Ishikawa (cell line): ENCODE results near the gene TRPM3.

Source experiments
- CEBPB ChIP-seq: IDR thresholded peaks from 2 replicates; pipeline ENCODE4 v1.6.1; 2012
- CREB1 ChIP-seq: IDR thresholded peaks from 2 replicates; pipeline ENCODE4 v1.6.1; 2012; ENCODE audit warnings: low read depth
- EGR1 ChIP-seq: IDR thresholded peaks from 2 replicates; pipeline ENCODE4 v1.6.1; 2012
- EP300 ChIP-seq: IDR thresholded peaks from 2 replicates; pipeline ENCODE4 v1.6.1; 2012; ENCODE audit warnings: borderline replicate concordance
- FOXM1 ChIP-seq: IDR thresholded peaks from 2 replicates; pipeline ENCODE4 v1.6.1; 2012; ENCODE audit warnings: low read depth, borderline replicate concordance
- MAX ChIP-seq: IDR thresholded peaks from 2 replicates; pipeline ENCODE4 v1.6.1; 2012
- NFIC ChIP-seq: IDR thresholded peaks from 2 replicates; pipeline ENCODE4 v1.6.1; 2012
- RAD21 ChIP-seq: IDR thresholded peaks from 2 replicates; pipeline ENCODE4 v1.6.1; 2012; ENCODE audit warnings: low read depth
- REST ChIP-seq: IDR thresholded peaks from 2 replicates; pipeline ENCODE4 v1.6.1; 2012; ENCODE audit warnings: low read depth, mild to moderate bottlenecking
- TAF1 ChIP-seq: IDR thresholded peaks from 2 replicates; pipeline ENCODE4 v1.6.1; 2012; ENCODE audit warnings: low read depth, mild to moderate bottlenecking
- TCF12 ChIP-seq: IDR thresholded peaks from 2 replicates; pipeline ENCODE4 v1.6.1; 2012; ENCODE audit warnings: low read depth
- TEAD4 ChIP-seq: IDR thresholded peaks from 2 replicates; pipeline ENCODE4 v1.6.1; 2012
- USF1 ChIP-seq: IDR thresholded peaks from 2 replicates; pipeline ENCODE4 v1.6.1; 2012
- YY1 ChIP-seq: IDR thresholded peaks from 2 replicates; pipeline ENCODE4 v1.6.1; 2012; ENCODE audit warnings: low read depth
- ZBTB7A ChIP-seq: IDR thresholded peaks from 2 replicates; pipeline ENCODE4 v1.6.1; 2012; ENCODE audit warnings: low read depth

The TRPM3 gene

GRCh38 chr9:70597886-70598285 is 523.5 kb downstream of the TRPM3 start:
- TF ChIP-seq FOXM1 (no peak), ZBTB7A (no peak), EGR1 (no peak), YY1 (no peak), CEBPB (no peak), NFIC (no peak), CREB1 (no peak), USF1 (no peak), RAD21 (no peak), TCF12 (no peak), TAF1 (no peak)

- no peak for TF ChIP-seq CREB1
- TF ChIP-seq RAD21, result no peak
- TF ChIP-seq USF1, result no peak
- no peak for TF ChIP-seq TAF1
Observed at GRCh38 chr9:70595211-70595610, 526.2 kb downstream of the TRPM3 start.

- TF ChIP-seq TAF1 (no peak), ZBTB7A (no peak)
Observed at GRCh38 chr9:70594386-70594944, 527.0 kb downstream of the TRPM3 start.

GRCh38 chr9:70593241-70593640 is 528.2 kb downstream of the TRPM3 start:
- TF ChIP-seq YY1 (no peak), MAX (no peak), EGR1 (no peak), TAF1 (no peak), FOXM1 (no peak)

- TF ChIP-seq EP300 (no peak), TCF12 (no peak), FOXM1 (no peak), MAX (no peak), TEAD4 (no peak), NFIC (no peak), CREB1 (no peak), YY1 (no peak)
Observed at GRCh38 chr9:70590315-70590677, 531.1 kb downstream of the TRPM3 start.

GRCh38 chr9:70589571-70590314 is 531.7 kb downstream of the TRPM3 start:
- TF ChIP-seq TAF1 (no peak), CEBPB (no peak), TEAD4 (no peak)

GRCh38 chr9:70588999-70589398 is 532.4 kb downstream of the TRPM3 start:
- TF ChIP-seq NFIC (no peak), TCF12 (no peak), CEBPB (no peak), EGR1 (no peak), ZBTB7A (no peak), YY1 (no peak), FOXM1 (no peak)

- no peak for TF ChIP-seq RAD21
- TF ChIP-seq CREB1, result no peak
- no peak for TF ChIP-seq TAF1
- no peak for TF ChIP-seq CEBPB
Observed at GRCh38 chr9:70588381-70588780, 533.0 kb downstream of the TRPM3 start.

- no peak for TF ChIP-seq USF1
- no peak for TF ChIP-seq TEAD4
- no peak for TF ChIP-seq EP300
- no peak for TF ChIP-seq TCF12
- no peak for TF ChIP-seq NFIC
- TF ChIP-seq RAD21, result no peak
- TF ChIP-seq ZBTB7A, result no peak
- no peak for TF ChIP-seq REST
- no peak for TF ChIP-seq CREB1
- TF ChIP-seq MAX, result no peak
- no peak for TF ChIP-seq EGR1
- TF ChIP-seq TAF1, result no peak
Observed at GRCh38 chr9:70587201-70587600, 534.2 kb downstream of the TRPM3 start.
